TTC549 (cell line): ENCODE measurements around the gene ASIC3.
"Not testable (repeated sequence)": the region's sequence is repeated elsewhere in the genome, so short reads cannot be mapped to it uniquely, and the experiment has no call there.

Experiments
- FAIRE-seq: peaks from 2 replicates; lab custom pipeline; 2012; peaks lifted over from hg19 to GRCh38; lab: Jason Lieb, UNC

ASIC3 gene

GRCh38 chr7:151013733-151014497, 34.4 kb upstream of the ASIC3 start:
- no peak for FAIRE-seq

GRCh38 chr7:151014950-151015349, 33.4 kb upstream of the ASIC3 start:
- no peak for FAIRE-seq

- FAIRE-seq: no peak
Measured at GRCh38 chr7:151015967-151016366, 32.4 kb upstream of the ASIC3 start.

GRCh38 chr7:151016505-151016904, 31.8 kb upstream of the ASIC3 start:
- no peak for FAIRE-seq

- no peak for FAIRE-seq
Measured at GRCh38 chr7:151016942-151017341, 31.4 kb upstream of the ASIC3 start.

- FAIRE-seq: no peak
Measured at GRCh38 chr7:151017370-151017952, 30.9 kb upstream of the ASIC3 start.

- FAIRE-seq: no peak
Measured at GRCh38 chr7:151017953-151018420, 30.3 kb upstream of the ASIC3 start.

- FAIRE-seq: no peak
Measured at GRCh38 chr7:151018421-151019129, 29.8 kb upstream of the ASIC3 start.

GRCh38 chr7:151019130-151019447, 29.2 kb upstream of the ASIC3 start:
- no peak for FAIRE-seq

- FAIRE-seq: no peak
Measured at GRCh38 chr7:151020231-151020630, 28.1 kb upstream of the ASIC3 start.

- FAIRE-seq: no peak
Measured at GRCh38 chr7:151023232-151023631, 25.1 kb upstream of the ASIC3 start.

GRCh38 chr7:151024435-151025056, 23.8 kb upstream of the ASIC3 start, which contains the start of gene ATG9B:
ATG9B (minus strand) TSS chr7:151024494; CDS start chr7:151024423, 71 bp downstream.
- no peak for FAIRE-seq

- FAIRE-seq: no peak
Measured at GRCh38 chr7:151025924-151026671, 22.2 kb upstream of the ASIC3 start.

GRCh38 chr7:151026771-151027727, 21.3 kb upstream of the ASIC3 start:
- FAIRE-seq: not testable (repeated sequence)

- FAIRE-seq: not testable (repeated sequence)
Measured at GRCh38 chr7:151027728-151028130, 20.6 kb upstream of the ASIC3 start.

GRCh38 chr7:151028131-151028947, 20.0 kb upstream of the ASIC3 start, which contains the start of gene ABCB8:
ABCB8 (plus strand) TSS chr7:151028450; CDS start chr7:151028516, 66 bp downstream.
- FAIRE-seq: peak; percentile 88

- no peak for FAIRE-seq
Measured at GRCh38 chr7:151028948-151029501, 19.3 kb upstream of the ASIC3 start.

- no peak for FAIRE-seq
Measured at GRCh38 chr7:151031011-151031410, 17.3 kb upstream of the ASIC3 start.
